Trophoblast cell (in vitro differentiated cells and primary cell): ENCODE measurements around the gene HOXB9.

ENCODE experiments used
- DNase-seq, 2 donors: peaks; one replicate each; pipeline ENCODE4 v3.0.0-alpha.2; 2016
- H2AFZ ChIP-seq: 2 replicates; pipeline ENCODE4 v1.6.1; 2013; ENCODE audit warnings: low read length, moderate library complexity, mild to moderate bottlenecking; ENCODE audit not compliant: insufficient read depth, poor library complexity
- H2AK5ac ChIP-seq: 2 replicates; pipeline ENCODE4 v1.6.1; 2013; ENCODE audit warnings: mild to moderate bottlenecking, low read length
- H2BK120ac ChIP-seq: 2 replicates; pipeline ENCODE4 v1.6.1; 2013; ENCODE audit warnings: low read length, mild to moderate bottlenecking, moderate library complexity; ENCODE audit not compliant: insufficient read depth, poor library complexity
- H2BK12ac ChIP-seq: 2 replicates; pipeline ENCODE4 v1.6.1; 2013; ENCODE audit warnings: mild to moderate bottlenecking, low read length, moderate library complexity
- H2BK5ac ChIP-seq: 2 replicates; pipeline ENCODE4 v1.6.1; 2013; ENCODE audit warnings: low read length, low read depth, moderate library complexity, mild to moderate bottlenecking; ENCODE audit not compliant: poor library complexity
- H3K14ac ChIP-seq: 2 replicates; pipeline ENCODE4 v1.6.1; 2013; ENCODE audit warnings: mild to moderate bottlenecking, low read length
- H3K18ac ChIP-seq: 2 replicates; pipeline ENCODE4 v1.6.1; 2013; ENCODE audit warnings: mild to moderate bottlenecking, low read length
- H3K23ac ChIP-seq: 2 replicates; pipeline ENCODE4 v1.6.1; 2013; ENCODE audit warnings: low read length
- H3K27ac ChIP-seq: 2 replicates; pipeline ENCODE4 v1.5.1; 2013; ENCODE audit warnings: low read depth, mild to moderate bottlenecking, inconsistent platforms, low read length, moderate library complexity
- H3K27me3 ChIP-seq: 2 replicates; pipeline ENCODE4 v1.6.1; 2013; ENCODE audit warnings: inconsistent platforms, mild to moderate bottlenecking, low read length, moderate library complexity; ENCODE audit not compliant: insufficient read depth
- H3K36me3 ChIP-seq, 2 experiments: 1 replicate in 1 of 2; 2 replicates in 1 of 2; pipeline ENCODE4 v1.6.1; 2013; ENCODE audit warnings: low read length in 2 of 2, mild to moderate bottlenecking in 2 of 2, moderate library complexity in 1 of 2; ENCODE audit not compliant: insufficient read depth in 2 of 2, control insufficient read depth in 1 of 2
- H3K4ac ChIP-seq: 2 replicates; pipeline ENCODE4 v1.6.1; 2013; ENCODE audit warnings: low read depth, mild to moderate bottlenecking, low read length, moderate library complexity
- H3K4me1 ChIP-seq, 2 experiments: 1 replicate in 1 of 2; 2 replicates in 1 of 2; pipeline ENCODE4 v1.6.1; 2013; ENCODE audit warnings: low read length in 2 of 2, mild to moderate bottlenecking in 2 of 2, moderate library complexity in 1 of 2; ENCODE audit not compliant: insufficient read depth in 2 of 2, control insufficient read depth in 1 of 2
- H3K4me2 ChIP-seq: 2 replicates; pipeline ENCODE4 v1.6.1; 2013; ENCODE audit warnings: inconsistent platforms, mild to moderate bottlenecking, low read length, moderate library complexity
- H3K4me3 ChIP-seq: 2 replicates; pipeline ENCODE4 v1.5.1; 2013; ENCODE audit warnings: mild to moderate bottlenecking, low read depth, low read length, inconsistent platforms
- H3K79me1 ChIP-seq: one replicate; pipeline ENCODE4 v1.6.1; 2013; ENCODE audit warnings: low read length
- H3K79me2 ChIP-seq: 2 replicates; pipeline ENCODE4 v1.6.1; 2013; ENCODE audit warnings: low read length, mild to moderate bottlenecking; ENCODE audit not compliant: control insufficient read depth, insufficient read depth, poor library complexity
- H3K9ac ChIP-seq: 2 replicates; pipeline ENCODE4 v1.6.1; 2013; ENCODE audit warnings: mild to moderate bottlenecking, low read length
- H3K9me3 ChIP-seq: 2 replicates; pipeline ENCODE4 v1.6.1; 2013; ENCODE audit warnings: low read depth, mild to moderate bottlenecking, control low read depth, inconsistent platforms, low read length; ENCODE audit not compliant: insufficient read depth
- H4K12ac ChIP-seq: 2 replicates; pipeline ENCODE4 v1.6.1; 2013; ENCODE audit warnings: low read depth, mild to moderate bottlenecking, low read length, moderate library complexity
- H4K8ac ChIP-seq: 2 replicates; pipeline ENCODE4 v1.6.1; 2013; ENCODE audit warnings: low read depth, mild to moderate bottlenecking, low read length, moderate library complexity
- H4K91ac ChIP-seq: one replicate; pipeline ENCODE4 v1.6.1; 2013; ENCODE audit warnings: low read depth, mild to moderate bottlenecking, low read length, moderate library complexity
- WGBS: extraction: QIAGEN DNeasy Blood & Tissue Kit; methylation state at CpG from one replicate; pipeline ENCODE4 v1.1.7; 2013; ENCODE audit warnings: missing lambda C conversion rate; ENCODE audit not compliant: insufficient read length, insufficient coverage; ENCODE audit errors: extremely low coverage; 5-methylcytosine and 5-hydroxymethylcytosine counted together

Gene HOXB9

DNA sequence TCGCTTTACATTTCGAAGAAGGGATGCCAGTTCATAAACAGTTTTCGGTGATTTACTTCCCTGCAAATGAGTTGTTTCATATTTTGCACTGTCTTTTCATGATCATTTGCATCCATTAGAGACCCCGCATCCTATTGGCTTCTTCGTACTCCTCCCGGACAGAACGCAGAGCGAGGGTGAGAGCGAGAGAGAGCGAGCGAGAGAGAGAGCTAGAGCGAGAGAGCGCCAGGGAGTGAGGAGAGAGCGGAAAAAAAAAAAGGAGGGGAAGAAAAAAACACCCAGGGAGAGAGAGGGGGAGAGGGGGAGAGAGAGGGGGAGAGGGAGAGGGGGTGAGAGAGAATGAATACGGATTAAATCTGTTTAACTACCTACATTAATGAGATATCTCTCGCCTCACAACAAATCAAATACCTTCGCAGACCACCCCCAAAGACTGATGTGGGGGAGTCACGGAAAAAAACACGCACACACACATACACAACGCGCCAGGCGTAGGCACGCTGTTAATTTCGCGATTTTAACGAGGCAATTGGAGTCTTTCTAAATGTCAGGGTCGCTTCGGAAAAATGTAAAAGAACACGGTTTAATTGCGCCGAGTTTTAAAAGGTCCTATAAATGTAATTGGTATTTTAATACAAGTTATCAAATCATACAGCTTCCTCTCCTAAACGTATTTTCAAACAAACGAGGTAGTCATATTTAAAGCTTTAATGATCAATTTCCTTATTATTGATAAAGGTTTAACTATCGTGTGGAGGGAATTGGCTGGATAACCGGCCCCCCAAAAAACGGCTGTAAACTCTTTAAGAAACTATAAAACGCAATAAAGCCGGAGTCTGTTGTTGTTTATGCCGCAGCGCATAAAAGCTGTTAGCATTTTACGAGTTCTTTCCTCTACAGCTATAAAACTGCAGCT lies 10.9 kb downstream of the HOXB9 start, which contains the start of gene HOXB8:
Gene HOXB8, minus strand, starts transcription at position 246 of the 916 bp plus-strand sequence. CDS start 588 bp downstream, outside the sequence.
- WGBS: no CpG with 5 or more reads among the region's 41 CpGs
- Histone ChIP-seq H3K14ac (no peak within 1 kb of the TSS), H2BK5ac (no peak within 1 kb of the TSS), H3K79me2 (peaks cover 3% of the 10 kb centered on the region), H4K91ac (no peak within 1 kb of the TSS), H2AFZ (peak within 1 kb of the TSS; percentile 82), H3K4ac (no peak within 1 kb of the TSS), H3K9me3 (peaks cover 4% of the 10 kb centered on the region), H3K36me3 (no peaks in the 10 kb centered on the region), H3K27ac (no peak within 1 kb of the TSS), H3K4me1 (peaks cover 9 to 16% of the 10 kb centered on the region in 2 experiments), H3K4me3 (peak within 1 kb of the TSS; percentile 53), H3K9ac (no peak within 1 kb of the TSS), H2BK120ac (no peak within 1 kb of the TSS), H4K8ac (no peak within 1 kb of the TSS), H4K12ac (no peak within 1 kb of the TSS), H3K79me1 (peaks cover 14% of the 10 kb centered on the region), H3K4me2 (peak within 1 kb of the TSS; percentile 63), H2AK5ac (no peak within 1 kb of the TSS), H2BK12ac (no peak within 1 kb of the TSS), H3K23ac (no peak within 1 kb of the TSS), H3K27me3 (peaks cover 62% of the 10 kb centered on the region), H3K18ac (peak within 1 kb of the TSS; percentile 56)
- DNase-seq: no peak

DNA sequence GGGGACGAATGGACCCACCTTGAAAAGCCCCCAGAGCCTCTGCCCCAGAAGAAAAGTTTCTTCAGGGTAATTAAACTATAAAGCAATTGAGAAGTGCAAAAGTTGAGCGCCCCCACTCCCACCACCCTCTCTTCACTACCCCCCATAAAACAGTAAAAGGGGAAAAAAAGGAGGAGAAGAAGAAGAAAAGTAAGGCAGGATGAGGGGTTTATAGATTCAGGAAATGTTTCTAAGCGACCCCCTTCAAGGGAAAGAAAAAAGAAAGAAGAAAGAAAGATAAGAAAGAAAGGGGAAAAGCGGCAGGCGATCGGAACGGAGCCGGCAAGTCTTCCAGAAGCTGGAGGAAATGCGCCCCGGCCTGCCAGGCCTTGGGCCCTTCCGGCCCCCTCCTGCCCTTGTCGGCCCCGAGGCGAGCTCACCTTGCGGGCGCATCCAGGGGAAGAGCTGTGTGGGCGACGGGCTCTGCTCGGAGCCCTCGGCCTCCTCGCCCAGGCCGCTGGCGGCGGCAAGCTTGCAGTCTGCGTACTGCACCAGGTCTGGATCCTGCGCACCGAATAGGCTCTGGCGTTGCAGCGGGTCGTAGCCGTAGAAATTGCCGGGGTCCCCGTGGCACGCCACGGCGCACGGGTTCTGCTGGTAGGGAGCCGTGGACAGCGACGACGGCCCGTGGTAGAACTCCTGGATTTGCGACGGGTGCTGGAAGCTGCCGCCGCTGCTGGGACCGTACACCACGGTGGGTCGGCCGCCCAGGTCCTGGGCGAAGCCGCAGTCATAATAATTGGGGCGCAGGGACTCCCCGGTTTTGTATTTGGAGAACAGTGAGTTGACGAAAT lies 12.1 kb downstream of the HOXB9 start:
- Histone ChIP-seq H3K18ac (peak overlapping the region; percentile 56), H3K4me2 (peak overlapping the region; percentile 63), H3K79me1 (peaks cover 18% of the 10 kb centered on the region), H2AK5ac (no peak overlapping the region), H3K9ac (no peak overlapping the region), H3K27ac (no peak overlapping the region), H3K23ac (no peak overlapping the region), H4K8ac (no peak overlapping the region), H3K4me1 (peaks cover 14 to 16% of the 10 kb centered on the region in 2 experiments), H3K4me3 (peak overlapping the region; percentile 53), H2BK5ac (no peak overlapping the region), H3K4ac (no peak overlapping the region), H2BK120ac (no peak overlapping the region), H3K27me3 (peaks cover 49% of the 10 kb centered on the region), H3K79me2 (peaks cover 5% of the 10 kb centered on the region), H4K12ac (no peak overlapping the region), H4K91ac (no peak overlapping the region), H3K14ac (no peak overlapping the region), H3K9me3 (peaks cover 2% of the 10 kb centered on the region), H3K36me3 (no peaks in the 10 kb centered on the region), H2AFZ (peak overlapping the region; percentile 82), H2BK12ac (no peak overlapping the region)
- DNase-seq: peak in 1 of 2 donors; percentile 29
- WGBS: no CpG with 5 or more reads among the region's 55 CpGs

DNA sequence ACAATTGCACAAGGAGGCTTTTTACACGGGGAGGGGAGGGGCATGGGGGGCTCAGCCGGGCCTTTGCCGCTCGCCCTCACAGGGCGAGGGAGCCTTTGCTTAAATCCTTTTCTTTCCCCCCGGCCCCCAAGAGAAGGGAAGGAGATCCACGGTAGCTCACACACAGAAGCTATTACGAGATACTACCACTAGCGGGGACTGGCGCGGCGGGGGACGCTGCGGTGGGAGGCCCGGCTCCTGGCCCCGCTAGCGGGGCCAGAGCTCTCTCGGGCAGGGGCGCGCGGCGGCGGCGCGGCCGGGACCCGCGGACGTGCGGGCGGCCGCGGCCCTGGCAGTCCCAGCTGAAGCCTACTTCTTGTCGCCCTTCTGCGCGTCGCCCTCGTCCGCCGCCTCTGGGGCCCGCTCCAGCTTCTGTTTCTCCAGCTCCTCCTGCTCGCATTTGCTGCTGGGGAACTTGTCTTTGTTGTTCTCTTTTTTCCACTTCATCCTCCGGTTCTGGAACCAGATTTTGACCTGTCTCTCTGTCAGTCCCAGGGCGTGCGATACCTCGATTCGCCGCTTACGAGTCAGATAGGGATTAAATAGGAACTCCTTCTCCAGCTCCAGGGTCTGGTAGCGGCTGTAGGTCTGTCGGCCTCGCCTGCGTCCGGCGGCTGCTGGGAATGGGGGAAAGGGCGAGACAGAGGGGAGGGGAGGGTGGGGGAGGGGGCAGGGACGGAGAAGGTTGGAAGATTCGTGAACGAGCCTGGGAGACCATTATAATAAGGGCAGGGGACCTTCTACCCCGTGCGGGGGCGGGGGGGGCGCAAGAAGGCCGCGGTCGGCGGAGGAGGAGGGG lies 13.1 kb downstream of the HOXB9 start:
- Histone ChIP-seq H3K36me3 (no peaks in the 10 kb centered on the region), H3K14ac (peak overlapping the region; percentile 20), H3K9ac (peak overlapping the region; percentile 10), H2AFZ (peak overlapping the region; percentile 61), H2BK12ac (no peak overlapping the region), H3K79me2 (peaks cover 5% of the 10 kb centered on the region), H3K27me3 (peaks cover 43% of the 10 kb centered on the region), H3K23ac (no peak overlapping the region), H3K4me3 (peak overlapping the region; percentile 58), H3K4ac (no peak overlapping the region), H4K12ac (no peak overlapping the region), H2BK5ac (peak overlapping the region; percentile 22), H2AK5ac (no peak overlapping the region), H3K79me1 (peaks cover 18% of the 10 kb centered on the region), H4K8ac (no peak overlapping the region), H3K27ac (no peak overlapping the region), H4K91ac (peak overlapping the region; percentile 53), H3K4me2 (peak overlapping the region; percentile 86), H3K4me1 (peaks cover 14 to 16% of the 10 kb centered on the region in 2 experiments), H3K18ac (no peak overlapping the region), H3K9me3 (peaks cover 2% of the 10 kb centered on the region), H2BK120ac (no peak overlapping the region)
- no CpG with 5 or more reads among the region's 67 CpGs for WGBS
- DNase-seq: peak in 1 of 2 donors; percentile 52

DNA sequence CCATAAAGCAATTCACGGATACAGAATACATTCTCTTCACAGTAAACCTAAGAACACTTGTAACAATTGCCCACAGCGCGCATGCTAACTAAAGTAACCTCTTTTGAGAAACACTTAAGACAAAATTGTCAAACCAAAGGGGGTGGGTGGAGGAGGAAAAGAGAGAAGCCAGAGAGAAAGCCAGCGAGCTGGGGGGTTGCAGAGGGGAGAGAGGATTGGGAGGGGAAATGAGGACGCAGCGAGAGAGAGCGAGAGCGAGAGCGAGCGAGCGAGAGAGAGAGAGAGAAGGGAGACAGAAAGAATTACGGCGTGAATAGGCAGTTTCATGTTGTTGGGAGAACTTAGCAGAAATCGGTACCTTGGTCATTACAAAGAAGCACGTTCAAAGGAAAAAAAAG lies 13.7 kb downstream of the HOXB9 start:
- H2AFZ ChIP-seq: no peak overlapping the region
- no peak overlapping the region for H3K9ac ChIP-seq
- no peak overlapping the region for H2BK5ac ChIP-seq
- peaks cover 13 to 14% of the 10 kb centered on the region in 2 experiments for H3K4me1 ChIP-seq
- peaks cover 5% of the 10 kb centered on the region for H3K79me2 ChIP-seq
- no peak for DNase-seq
- no peak overlapping the region for H3K4me3 ChIP-seq
- peaks cover 37% of the 10 kb centered on the region for H3K27me3 ChIP-seq
- H4K12ac ChIP-seq: no peak overlapping the region
- H4K91ac ChIP-seq: no peak overlapping the region
- H3K4me2 ChIP-seq: peak overlapping the region; percentile 86
- H3K36me3 ChIP-seq: no peaks in the 10 kb centered on the region
- no peak overlapping the region for H3K18ac ChIP-seq
- no peak overlapping the region for H2BK12ac ChIP-seq
- H3K14ac ChIP-seq: no peak overlapping the region
- H3K27ac ChIP-seq: no peak overlapping the region
- H3K4ac ChIP-seq: no peak overlapping the region
- no peak overlapping the region for H2BK120ac ChIP-seq
- peaks cover 18% of the 10 kb centered on the region for H3K79me1 ChIP-seq
- no CpG with 5 or more reads among the region's 15 CpGs for WGBS
- H3K23ac ChIP-seq: no peak overlapping the region
- H2AK5ac ChIP-seq: no peak overlapping the region
- peaks cover 2% of the 10 kb centered on the region for H3K9me3 ChIP-seq
- H4K8ac ChIP-seq: peak overlapping the region; percentile 49
